DOHH2 (cell line): ENCODE results near the gene SPINK6.

ENCODE experiments used
- H3F3A ChIP-seq: fragments of 200-600 bp; sonication (generic), shearing (Covaris generic); 2 replicates; pipeline ENCODE4 v1.6.0; 2016; ENCODE audit warnings: antibody characterized with exemption, mild to moderate bottlenecking; ENCODE audit not compliant: control insufficient read depth, insufficient read depth
- H3K27ac ChIP-seq: fragments of 200-600 bp; sonication (generic); 2 replicates; pipeline ENCODE4 v1.5.1; 2014; ENCODE audit warnings: low read depth, mild to moderate bottlenecking, low read length, moderate library complexity
- H3K27me3 ChIP-seq: fragments of 200-600 bp; sonication (generic); 2 replicates; pipeline ENCODE4 v1.6.1; 2014; ENCODE audit warnings: mild to moderate bottlenecking, low read length, mixed read lengths; ENCODE audit not compliant: control insufficient read depth
- H3K36me3 ChIP-seq: fragments of 200-600 bp; sonication (generic); 2 replicates; pipeline ENCODE4 v1.6.1; 2014; ENCODE audit warnings: mild to moderate bottlenecking, low read length, moderate library complexity, mixed read lengths; ENCODE audit not compliant: control insufficient read depth
- H3K4me1 ChIP-seq: fragments of 200-600 bp; sonication (generic); 2 replicates; pipeline ENCODE4 v1.6.1; 2014; ENCODE audit warnings: mild to moderate bottlenecking, low read length, mixed read lengths; ENCODE audit not compliant: control insufficient read depth
- H3K4me2 ChIP-seq: fragments of 200-600 bp; sonication (generic); 2 replicates; pipeline ENCODE4 v1.6.0; 2014; ENCODE audit warnings: mild to moderate bottlenecking, low read length, moderate library complexity
- H3K4me3 ChIP-seq: fragments of 200-600 bp; sonication (generic); 2 replicates; pipeline ENCODE4 v1.5.1; 2014; ENCODE audit warnings: mild to moderate bottlenecking, low read length, mixed read lengths
- H3K79me2 ChIP-seq: fragments of 200-600 bp; sonication (generic); 2 replicates; pipeline ENCODE4 v1.6.1; 2014; ENCODE audit warnings: mild to moderate bottlenecking, low read length, mixed read lengths; ENCODE audit not compliant: control insufficient read depth
- H3K9me2 ChIP-seq: fragments of 200-600 bp; sonication (generic); replicated peaks from 2 replicates; pipeline ENCODE4 v1.6.1; 2014; ENCODE audit warnings: mild to moderate bottlenecking, low read length, mixed read lengths; ENCODE audit not compliant: control insufficient read depth
- H3K9me3 ChIP-seq: fragments of 200-600 bp; sonication (generic); 2 replicates; pipeline ENCODE4 v1.6.1; 2014; ENCODE audit warnings: antibody characterized with exemption, low read length, mixed read lengths; ENCODE audit not compliant: control insufficient read depth, insufficient read depth
- H4K20me1 ChIP-seq: fragments of 200-600 bp; sonication (generic); 2 replicates; pipeline ENCODE4 v1.6.0; 2014; ENCODE audit warnings: low read depth, mild to moderate bottlenecking, antibody characterized with exemption, low read length, moderate library complexity; ENCODE audit not compliant: control insufficient read depth, insufficient read depth
- EZH2phosphoT487 ChIP-seq: fragments of 200-600 bp; sonication (generic); IDR thresholded peaks from 2 replicates; pipeline ENCODE4 v1.6.1; 2017; ENCODE audit warnings: borderline replicate concordance, mild to moderate bottlenecking, antibody characterized with exemption, low read length, moderate library complexity, mixed read lengths
- TF ChIP-seq, protein P1 (sequence below): fragments of 200-600 bp; sonication (generic); IDR thresholded peaks from one replicate; pipeline ENCODE4 v1.5.1; 2014; ENCODE audit warnings: antibody characterized with exemption, mild to moderate bottlenecking, low read depth, low read length; ENCODE audit not compliant: poor library complexity, severe bottlenecking

SPINK6 gene

DNA sequence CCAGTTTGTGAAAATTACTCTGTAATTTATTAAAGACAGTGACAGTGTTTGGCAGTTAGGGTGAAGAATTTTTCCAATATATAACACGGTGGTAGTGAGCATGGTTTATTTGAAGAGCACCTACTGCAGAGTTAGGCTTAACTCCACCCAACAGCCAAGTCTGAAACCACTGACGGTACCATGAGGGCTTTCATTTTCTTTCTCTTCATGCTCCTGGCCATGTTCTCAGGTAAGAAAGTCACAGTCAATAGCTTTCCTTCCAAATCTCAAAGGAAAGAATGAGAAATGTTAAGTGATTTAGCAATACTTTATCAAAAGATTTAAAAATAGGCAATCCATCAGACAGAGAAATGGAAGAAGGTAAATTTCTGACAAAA, 35.6 kb downstream of the SPINK6 start, which contains the start of gene MARCOL:
TSS of gene MARCOL (plus strand) at position 108 of the 377 bp plus-strand sequence. CDS start at position 181, 73 bp downstream.
- Histone ChIP-seq H3K27ac (no peak within 1 kb of the TSS), H3K4me2 (no peak within 1 kb of the TSS), H3K36me3 (no peaks in the 10 kb centered on the region), H3K4me1 (no peaks in the 10 kb centered on the region), H3K9me3 (no peaks in the 10 kb centered on the region), H3K27me3 (no peaks in the 10 kb centered on the region), H3K79me2 (no peaks in the 10 kb centered on the region), H3K9me2 (no peaks in the 10 kb centered on the region), H3K4me3 (no peak within 1 kb of the TSS), H3F3A (no peaks in the 10 kb centered on the region), H4K20me1 (no peaks in the 10 kb centered on the region)
- TF ChIP-seq EZH2phosphoT487, result no peak
- TF ChIP-seq, protein P1, sequence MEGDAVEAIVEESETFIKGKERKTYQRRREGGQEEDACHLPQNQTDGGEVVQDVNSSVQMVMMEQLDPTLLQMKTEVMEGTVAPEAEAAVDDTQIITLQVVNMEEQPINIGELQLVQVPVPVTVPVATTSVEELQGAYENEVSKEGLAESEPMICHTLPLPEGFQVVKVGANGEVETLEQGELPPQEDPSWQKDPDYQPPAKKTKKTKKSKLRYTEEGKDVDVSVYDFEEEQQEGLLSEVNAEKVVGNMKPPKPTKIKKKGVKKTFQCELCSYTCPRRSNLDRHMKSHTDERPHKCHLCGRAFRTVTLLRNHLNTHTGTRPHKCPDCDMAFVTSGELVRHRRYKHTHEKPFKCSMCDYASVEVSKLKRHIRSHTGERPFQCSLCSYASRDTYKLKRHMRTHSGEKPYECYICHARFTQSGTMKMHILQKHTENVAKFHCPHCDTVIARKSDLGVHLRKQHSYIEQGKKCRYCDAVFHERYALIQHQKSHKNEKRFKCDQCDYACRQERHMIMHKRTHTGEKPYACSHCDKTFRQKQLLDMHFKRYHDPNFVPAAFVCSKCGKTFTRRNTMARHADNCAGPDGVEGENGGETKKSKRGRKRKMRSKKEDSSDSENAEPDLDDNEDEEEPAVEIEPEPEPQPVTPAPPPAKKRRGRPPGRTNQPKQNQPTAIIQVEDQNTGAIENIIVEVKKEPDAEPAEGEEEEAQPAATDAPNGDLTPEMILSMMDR, result no peak

DNA sequence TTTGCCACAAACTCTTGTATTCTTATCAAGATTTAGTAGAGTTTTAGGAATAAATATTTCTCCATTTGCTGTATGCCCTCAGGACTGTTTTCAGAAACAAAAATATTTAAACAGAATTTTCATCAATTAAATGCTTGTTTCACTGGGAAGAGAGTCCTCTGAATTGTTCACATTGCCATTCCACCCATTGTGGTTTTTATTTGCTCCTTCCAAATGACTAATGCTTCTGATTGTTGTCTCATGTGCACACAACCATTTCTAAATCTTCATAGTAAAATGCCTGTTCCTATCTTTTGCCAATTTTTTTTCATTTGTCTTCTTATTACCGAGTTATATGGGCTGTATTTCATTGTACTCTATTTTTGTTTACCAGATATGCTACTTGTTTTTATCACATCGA, 46.1 kb downstream of the SPINK6 start:
- Histone ChIP-seq H3K27me3 (no peaks in the 10 kb centered on the region), H4K20me1 (no peaks in the 10 kb centered on the region), H3K4me3 (no peak overlapping the region), H3K27ac (no peak overlapping the region), H3K4me1 (no peaks in the 10 kb centered on the region), H3K36me3 (no peaks in the 10 kb centered on the region), H3F3A (no peaks in the 10 kb centered on the region), H3K9me2 (no peaks in the 10 kb centered on the region), H3K9me3 (no peaks in the 10 kb centered on the region), H3K4me2 (no peak overlapping the region), H3K79me2 (no peaks in the 10 kb centered on the region)
- no peak for TF ChIP-seq EZH2phosphoT487
- TF ChIP-seq, protein P1, result no peak

DNA sequence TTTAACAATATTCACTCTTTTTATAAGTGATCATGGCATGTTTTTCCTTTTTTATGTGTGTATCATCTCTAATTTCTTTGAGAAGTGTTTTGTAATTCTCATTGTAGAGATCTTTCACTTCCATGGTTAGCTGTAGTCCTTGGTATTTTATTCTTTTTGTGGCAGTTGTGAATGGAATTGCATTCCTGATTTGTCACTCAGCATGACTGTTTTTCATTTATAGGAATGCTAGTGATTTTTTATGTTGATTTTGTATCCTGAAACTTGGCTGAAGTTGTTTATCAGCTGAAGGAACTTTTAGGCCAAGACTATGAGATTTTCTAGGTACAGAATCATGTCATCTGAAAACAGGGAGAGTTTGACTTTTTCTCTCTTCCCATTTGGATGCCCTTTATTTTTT, 52.6 kb downstream of the SPINK6 start:
- no peaks in the 10 kb centered on the region for H3F3A ChIP-seq
- H3K4me3 ChIP-seq, result no peak overlapping the region
- no peaks in the 10 kb centered on the region for H4K20me1 ChIP-seq
- H3K27ac ChIP-seq, result no peak overlapping the region
- no peaks in the 10 kb centered on the region for H3K27me3 ChIP-seq
- no peaks in the 10 kb centered on the region for H3K4me1 ChIP-seq
- no peak overlapping the region for H3K4me2 ChIP-seq
- H3K9me2 ChIP-seq, result no peaks in the 10 kb centered on the region
- H3K79me2 ChIP-seq, result no peaks in the 10 kb centered on the region
- TF ChIP-seq, protein P1, result no peak
- TF ChIP-seq EZH2phosphoT487, result no peak
- no peaks in the 10 kb centered on the region for H3K9me3 ChIP-seq
- no peaks in the 10 kb centered on the region for H3K36me3 ChIP-seq
